GM18870 (cell line): ENCODE data around the gene SRSF9.

Experiments used
- ATAC-seq: cut with Tn5 transposase; IDR thresholded peaks from one replicate; pipeline ENCODE4 v1.9.1; 2021; ENCODE audit warnings: moderate library complexity; ENCODE audit not compliant: unreplicated experiment

The SRSF9 gene

DNA sequence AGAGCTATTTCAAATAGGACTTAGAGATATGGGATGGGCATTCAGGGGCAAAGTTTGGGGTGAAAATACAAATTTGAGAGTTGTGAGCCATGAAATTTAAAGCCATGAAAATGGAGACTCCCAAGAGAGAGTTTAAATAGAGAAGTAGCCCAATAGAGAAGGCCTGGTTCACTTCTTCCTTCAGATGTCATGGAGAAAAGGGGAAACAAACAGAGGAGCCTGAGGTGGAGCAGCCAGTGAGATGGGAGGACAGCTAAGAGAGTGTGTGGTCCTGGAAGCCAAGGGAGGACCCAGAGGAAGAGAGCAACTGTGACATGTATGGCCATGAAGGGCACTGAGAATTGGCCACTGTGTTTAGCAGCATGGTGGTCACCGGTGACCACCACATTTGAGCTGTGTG is 14.1 kb upstream of the SRSF9 start:
- no peak for ATAC-seq

DNA sequence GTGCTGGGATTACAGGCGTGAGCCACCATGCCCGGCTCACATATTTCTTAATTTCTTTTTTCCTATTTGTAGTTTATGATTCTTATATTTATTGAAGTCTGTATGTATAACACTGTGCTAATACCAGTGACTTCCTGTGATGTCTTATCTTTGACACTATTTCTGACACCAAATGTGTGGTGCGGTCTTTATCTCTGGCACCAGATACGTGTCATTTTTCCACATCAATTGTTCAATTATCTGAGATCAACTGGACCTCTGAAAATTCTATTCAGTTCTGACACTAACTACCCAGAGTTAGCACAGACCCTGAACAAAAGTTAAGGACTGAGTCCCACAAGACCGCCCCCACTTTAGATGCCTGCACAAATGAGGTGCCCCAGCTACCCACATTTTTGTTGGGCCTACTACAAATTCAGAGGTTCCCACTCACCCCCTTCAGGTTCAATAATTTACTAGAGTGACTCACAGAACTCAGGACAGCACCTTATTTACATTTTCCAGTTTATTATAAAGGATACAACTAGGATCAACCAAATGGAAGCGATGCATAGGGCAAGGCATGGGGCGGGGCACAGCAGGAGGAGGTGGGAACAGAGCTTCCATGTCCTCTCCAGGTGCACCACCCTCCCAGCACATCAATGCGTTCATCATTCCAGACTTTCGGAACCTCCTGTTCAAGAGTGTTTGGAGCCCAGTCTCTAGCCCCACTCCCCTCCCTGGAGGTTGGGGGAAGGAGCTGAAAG is 11.6 kb upstream of the SRSF9 start:
- no peak for ATAC-seq

- no peak for ATAC-seq
Measured at GRCh38 chr12:120480211-120480610, 10.7 kb upstream of the SRSF9 start.

DNA sequence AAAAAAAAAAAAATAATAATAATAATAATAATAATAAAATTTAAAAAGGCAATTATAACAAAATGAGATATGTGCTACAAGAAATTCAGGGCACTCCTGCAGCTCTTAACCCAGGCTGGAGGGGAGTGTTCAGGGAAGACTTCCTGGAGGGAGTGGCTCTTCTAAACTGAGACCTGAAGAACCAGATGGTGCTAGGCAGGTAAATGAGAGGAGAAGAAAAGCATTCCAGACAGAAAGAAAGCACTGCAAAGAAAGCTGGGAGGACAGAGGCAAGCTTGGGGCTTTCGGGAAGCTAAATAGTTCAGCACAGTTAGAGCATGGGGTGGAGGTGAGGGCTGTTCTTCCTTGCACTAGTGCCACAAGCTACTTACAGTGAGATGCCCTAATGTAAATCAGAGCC is 9.9 kb upstream of the SRSF9 start:
- ATAC-seq = no peak

DNA sequence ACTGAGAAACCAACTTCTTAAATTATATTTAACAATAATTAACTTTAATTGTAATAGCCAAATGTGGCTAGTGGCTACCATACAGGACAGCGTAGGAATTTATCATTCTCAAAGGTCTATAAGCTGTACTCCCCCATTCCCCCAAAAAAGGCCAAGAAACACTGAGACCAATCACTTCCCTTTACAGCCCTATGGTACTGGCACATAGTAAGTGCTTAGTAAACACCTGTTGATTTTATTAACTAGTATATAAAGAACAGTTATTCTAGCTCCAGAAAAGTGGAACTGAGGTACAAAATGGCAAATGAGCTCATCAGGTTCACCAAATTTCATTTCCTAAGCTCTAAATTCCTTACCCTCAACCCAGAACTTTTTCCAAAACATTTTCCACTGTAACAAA is 6.1 kb upstream of the SRSF9 start:
- ATAC-seq = no peak

DNA sequence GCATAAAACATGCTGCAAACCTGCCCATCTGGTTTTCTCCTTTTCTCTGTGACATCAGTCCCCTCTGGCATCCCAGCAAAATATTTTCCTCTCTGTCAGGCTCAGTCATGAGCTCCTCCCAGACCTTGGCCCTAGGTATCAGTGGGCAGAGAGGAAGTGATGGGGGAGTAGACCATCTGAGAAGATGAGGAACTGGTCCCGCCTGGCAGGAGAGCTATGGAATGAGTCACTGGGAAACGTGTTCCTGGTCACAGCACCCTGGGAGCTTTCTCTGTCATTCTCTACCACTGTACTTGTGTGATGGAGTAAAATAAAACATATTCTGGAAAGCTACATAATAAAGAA is 5.0 kb upstream of the SRSF9 start:
- no peak for ATAC-seq

- no peak for ATAC-seq
Measured at GRCh38 chr12:120473807-120474615, 4.5 kb upstream of the SRSF9 start.

- no peak for ATAC-seq
Measured at GRCh38 chr12:120472521-120472920, 3.0 kb upstream of the SRSF9 start.

DNA sequence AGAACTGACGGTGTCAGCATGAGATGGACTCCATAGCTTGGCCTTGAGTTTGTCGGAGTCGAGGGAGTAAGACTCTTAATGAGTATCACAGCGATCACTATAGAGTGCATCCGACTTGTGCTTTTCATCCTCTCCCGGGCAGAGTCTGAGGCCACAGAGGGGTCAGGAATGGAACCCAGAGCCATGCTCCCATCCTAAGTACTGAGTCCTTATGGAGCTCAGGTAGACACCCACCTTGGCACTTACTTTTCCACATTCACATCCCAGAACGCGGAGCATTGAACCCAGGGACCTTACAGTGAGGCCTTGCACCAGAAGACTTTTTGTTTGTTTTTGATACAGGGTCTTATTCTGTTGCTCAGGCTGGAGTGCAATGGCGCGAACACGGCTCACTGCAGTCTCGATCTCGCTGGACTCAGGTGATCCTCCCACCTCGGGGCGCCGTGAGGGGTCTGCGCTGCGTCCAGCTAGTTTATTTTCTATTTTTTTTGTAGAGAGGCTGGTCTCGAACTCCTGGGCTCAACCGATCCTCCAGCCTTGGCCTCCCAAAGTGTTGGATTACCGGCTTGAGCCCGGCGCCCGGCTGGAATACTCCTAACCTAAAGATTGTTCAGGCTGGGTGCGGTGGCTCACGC is 719 bp upstream of the SRSF9 start:
- no peak for ATAC-seq

- no peak for ATAC-seq
Measured at GRCh38 chr12:120468821-120469449, 613 bp downstream of the SRSF9 start.

GRCh38 chr12:120468325-120468820 is 1.2 kb downstream of the SRSF9 start:
- ATAC-seq = no peak

- ATAC-seq = no peak
Measured at GRCh38 chr12:120467439-120467838, 2.1 kb downstream of the SRSF9 start.

- no peak for ATAC-seq
Measured at GRCh38 chr12:120466560-120467315, 2.8 kb downstream of the SRSF9 start.

- no peak for ATAC-seq
Measured at GRCh38 chr12:120465756-120466155, 3.8 kb downstream of the SRSF9 start.

- ATAC-seq = no peak
Measured at GRCh38 chr12:120463712-120464111, 5.8 kb downstream of the SRSF9 start.

DNA sequence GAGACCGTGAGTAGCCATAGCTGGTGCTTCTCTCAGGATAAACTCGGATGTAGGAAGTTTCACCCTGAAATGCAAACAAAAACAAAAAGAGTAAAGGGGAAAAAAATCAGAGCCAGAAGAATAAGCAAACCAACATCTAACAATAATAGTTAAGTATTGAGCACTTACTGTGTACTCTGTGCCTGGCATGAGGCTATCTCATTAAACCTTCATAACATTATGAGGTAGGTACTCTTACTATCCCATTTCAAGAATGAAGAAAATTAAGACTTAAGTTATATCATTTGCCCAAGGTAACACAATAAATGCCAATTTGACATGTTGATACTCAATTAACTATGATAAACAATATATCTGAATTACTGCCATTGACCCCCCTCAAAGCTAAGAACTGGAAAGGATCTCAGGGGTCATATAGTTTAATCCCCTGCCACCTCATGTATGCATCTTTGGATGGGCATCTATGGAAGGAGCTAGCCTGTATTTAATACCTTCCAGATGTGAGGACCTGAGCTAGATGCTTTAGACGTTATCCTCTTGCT is 7.4 kb downstream of the SRSF9 start:
- no peak for ATAC-seq

DNA sequence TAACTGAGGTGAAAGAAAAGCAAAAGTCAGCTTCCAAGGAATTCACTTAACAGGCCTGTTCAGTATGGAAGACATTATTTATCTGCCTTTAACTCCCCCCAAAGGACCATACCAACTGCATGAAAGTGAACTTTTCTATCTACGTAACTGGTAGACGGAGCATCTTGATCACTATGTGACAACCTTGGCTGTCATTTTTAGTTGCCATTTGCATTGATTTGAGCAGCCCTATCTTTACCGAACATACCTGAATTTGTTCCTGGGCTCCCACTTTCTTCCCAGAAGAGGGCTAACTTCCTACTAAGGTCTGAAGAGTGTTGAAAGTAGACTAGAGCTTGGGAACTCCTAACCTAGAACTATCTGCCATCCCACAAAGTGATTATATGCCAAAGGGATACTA is 9.4 kb downstream of the SRSF9 start:
- no peak for ATAC-seq

DNA sequence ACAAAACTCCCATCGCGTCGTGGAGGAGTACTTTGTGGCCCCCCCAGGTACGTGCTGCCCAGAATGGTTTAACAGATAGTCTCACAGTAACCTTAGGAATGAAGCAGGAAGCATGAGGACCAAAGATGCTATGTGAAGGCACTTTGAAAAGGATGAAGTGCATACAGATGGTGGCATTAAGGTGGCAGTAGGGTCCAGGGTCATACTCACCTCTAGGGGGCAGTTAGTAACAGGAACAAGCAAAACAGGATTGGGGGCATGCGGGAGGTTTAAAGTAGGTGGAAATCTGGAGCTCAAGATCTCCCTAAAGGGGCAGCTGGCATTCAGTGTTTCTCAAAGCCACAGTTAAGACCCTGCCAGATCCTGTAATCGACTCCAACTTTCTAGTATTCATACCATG is 12.4 kb downstream of the SRSF9 start:
- no peak for ATAC-seq

DNA sequence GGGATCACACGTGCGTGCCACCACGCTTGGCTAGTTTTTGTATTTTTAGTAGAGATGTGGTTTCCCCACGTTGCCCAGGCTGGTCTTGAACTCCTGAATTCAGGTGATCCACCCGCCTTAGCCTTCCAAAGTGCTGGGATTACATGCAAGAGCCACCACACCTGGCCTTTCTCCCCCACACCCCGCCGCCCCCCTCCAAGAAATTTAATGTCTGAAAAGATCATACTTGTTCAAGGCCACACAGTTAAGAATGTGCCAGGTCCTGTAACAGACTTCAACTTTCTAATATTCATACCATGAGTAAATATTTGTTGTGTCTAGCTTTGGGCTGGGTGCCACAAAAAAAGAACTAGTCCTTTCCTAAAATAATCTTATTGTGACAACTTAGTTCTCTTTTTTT is 14.2 kb downstream of the SRSF9 start:
- ATAC-seq = no peak

- no peak for ATAC-seq
Measured at GRCh38 chr12:120453977-120454376, 15.6 kb downstream of the SRSF9 start.
